ENCODE data around the gene CHAC1. TPM values are rescaled to one million over a fixed set of nuclear protein-coding genes. Genes with fewer than 3 reads are reported as not detected.

The CHAC1 gene
- total and polyA plus RNA-seq, 2 of the 13 experiments (the other 11 are each of a cell fraction or from before 2014, with no cell fraction given): 0.44 TPM; not detected in 1

DNA sequence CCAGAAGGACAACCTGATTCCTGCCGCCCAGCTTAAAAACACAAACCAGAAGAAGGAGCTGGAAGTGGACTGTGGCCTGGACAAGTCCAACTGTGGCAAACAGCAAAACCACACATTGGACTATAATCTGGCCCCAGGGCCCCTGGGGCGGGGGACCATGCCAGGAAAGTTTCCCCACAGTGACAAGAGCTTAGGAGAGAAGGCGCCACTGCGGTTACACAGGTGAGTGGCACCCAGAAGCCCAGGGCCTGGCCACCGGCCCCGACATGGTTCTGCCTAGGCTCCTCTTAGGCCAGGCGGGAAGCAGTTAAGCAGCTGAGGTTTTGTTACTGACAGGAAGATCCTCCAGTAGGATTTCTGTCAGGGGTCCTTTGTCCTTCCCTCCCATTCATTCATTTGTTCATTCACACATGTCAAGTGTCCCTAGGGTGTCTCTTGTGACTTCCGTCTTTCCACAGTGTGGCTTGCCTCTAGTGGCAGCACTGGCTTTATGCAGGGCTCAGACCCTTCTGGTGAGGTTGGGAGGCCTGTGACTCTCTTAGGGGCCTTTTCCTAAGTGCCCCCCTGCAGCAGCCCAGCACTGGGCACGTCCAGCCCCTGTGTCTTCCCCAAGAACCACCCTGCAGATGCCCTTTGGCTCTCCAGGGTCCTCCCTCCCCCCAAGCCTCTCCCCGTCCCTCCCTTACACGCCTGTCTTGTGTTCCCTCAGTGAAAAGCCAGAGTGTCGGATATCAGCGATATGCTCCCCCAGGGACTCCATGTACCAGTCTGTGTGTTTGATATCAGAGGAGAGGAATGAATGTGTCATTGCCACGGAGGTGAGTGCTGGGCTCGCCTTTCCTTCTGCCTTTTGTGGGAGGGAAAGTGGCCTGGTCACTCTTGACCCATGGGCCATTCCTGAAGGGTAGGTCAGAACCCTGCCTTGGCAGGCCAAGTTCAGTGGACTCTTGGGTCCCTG, 16.3 kb upstream of the CHAC1 start (continued):
- TF ChIP-seq, protein P1, sequence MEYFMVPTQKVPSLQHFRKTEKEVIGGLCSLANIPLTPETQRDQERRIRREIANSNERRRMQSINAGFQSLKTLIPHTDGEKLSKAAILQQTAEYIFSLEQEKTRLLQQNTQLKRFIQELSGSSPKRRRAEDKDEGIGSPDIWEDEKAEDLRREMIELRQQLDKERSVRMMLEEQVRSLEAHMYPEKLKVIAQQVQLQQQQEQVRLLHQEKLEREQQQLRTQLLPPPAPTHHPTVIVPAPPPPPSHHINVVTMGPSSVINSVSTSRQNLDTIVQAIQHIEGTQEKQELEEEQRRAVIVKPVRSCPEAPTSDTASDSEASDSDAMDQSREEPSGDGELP (IDR thresholded peaks at IDR 0.05; ENCODE audit: borderline replicate concordance, low read depth): no peak
- no peak for TF ChIP-seq KDM4B (CRISPR knock-in tag; IDR thresholded peaks at IDR 0.05)

DNA sequence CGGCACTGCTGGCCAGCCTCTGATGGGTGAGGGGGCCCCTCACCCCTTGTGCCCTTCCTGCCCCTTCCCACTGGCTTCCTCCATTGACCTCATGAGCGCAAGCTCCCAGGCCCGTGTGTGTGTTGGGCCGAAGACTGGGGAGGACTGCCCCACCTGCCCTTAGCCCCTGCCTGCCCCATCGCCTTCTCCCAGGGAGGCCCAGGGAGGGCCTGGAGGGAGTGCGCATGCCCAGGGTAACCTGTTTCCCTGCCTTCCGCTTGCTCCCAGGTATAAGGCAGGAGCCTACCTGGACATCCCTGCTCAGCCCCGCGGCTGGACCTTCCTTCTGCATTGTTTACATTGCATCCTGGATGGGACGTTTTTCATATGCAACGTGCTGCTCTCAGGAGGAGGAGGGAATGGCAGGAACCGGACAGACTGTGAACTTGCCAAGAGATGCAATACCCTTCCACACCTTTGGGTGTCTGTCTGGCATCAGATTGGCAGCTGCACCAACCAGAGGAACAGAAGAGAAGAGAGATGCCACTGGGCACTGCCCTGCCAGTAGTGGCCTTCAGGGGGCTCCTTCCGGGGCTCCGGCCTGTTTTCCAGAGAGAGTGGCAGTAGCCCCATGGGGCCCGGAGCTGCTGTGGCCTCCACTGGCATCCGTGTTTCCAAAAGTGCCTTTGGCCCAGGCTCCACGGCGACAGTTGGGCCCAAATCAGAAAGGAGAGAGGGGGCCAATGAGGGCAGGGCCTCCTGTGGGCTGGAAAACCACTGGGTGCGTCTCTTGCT, 15.3 kb upstream of the CHAC1 start:
- Histone ChIP-seq H2AFZ (ENCODE audit: low read length) (no peak overlapping the region), H3K36me3 (replicated peaks in 1 of 2; ENCODE audit: control insufficient read depth in 1 of 2, insufficient read depth in 2 of 2, low read length in 2 of 2) (no peaks in the 10 kb centered on the region), H3K9ac (ENCODE audit: insufficient read depth, low read depth, low read length) (no peak overlapping the region), H3K4me1 (ENCODE audit: insufficient read depth, low read length) (peaks cover 79% of the 10 kb centered on the region), H3K4me2 (ENCODE audit: low read depth, low read length) (no peak overlapping the region), H4K20me1 (ENCODE audit: insufficient read depth, low read length) (no peaks in the 10 kb centered on the region), H3K27me3 (ENCODE audit: control insufficient read depth in 1 of 2, insufficient read depth in 2 of 2, low read length in 2 of 2) (peaks cover 0 to 14% of the 10 kb centered on the region in 2 experiments; a peak in 3 of 5 replicates), H3K27ac (ENCODE audit: extremely low read length, insufficient read depth, low read length) (no peak overlapping the region), H3K9me3 (ENCODE audit: low read length) (no peaks in the 10 kb centered on the region), H3K79me2 (ENCODE audit: insufficient read depth, low read length) (no peaks in the 10 kb centered on the region), H3K4me3 (replicated peaks in 1 of 3; ENCODE audit: insufficient read depth in 1 of 3, low read depth in 2 of 3, low read length in 3 of 3) (no peak overlapping the region)
- ATAC-seq (no peak), FAIRE-seq (no peak), DNase-seq (ENCODE audit: low spot score) (no peak)
- ChIA-PET CTCF (ENCODE audit: low intra/inter-chr PET ratio, low total read pairs) (no interaction called here), POLR2A (no interaction called here)
- TF ChIP-seq ZBTB7B (CRISPR knock-in tag; IDR thresholded peaks at IDR 0.05) (no peak), HNRNPL (IDR thresholded peaks at IDR 0.05; ENCODE audit: low read depth, low read length) (peak; percentile 83), REPIN1 (CRISPR knock-in tag; IDR thresholded peaks at IDR 0.05; ENCODE audit: borderline replicate concordance, low read depth) (no peak), ZNF563 (CRISPR knock-in tag; IDR thresholded peaks at IDR 0.05) (0 out of 2 replicates have a peak, but pooled peaks have one; percentile 0), ZBTB8A (CRISPR knock-in tag; IDR thresholded peaks at IDR 0.05; ENCODE audit: borderline replicate concordance, low read depth) (no peak), ATF7-NPFF (CRISPR knock-in tag; IDR thresholded peaks at IDR 0.05; ENCODE audit: low read depth) (no peak), ZFX (CRISPR knock-in tag; IDR thresholded peaks at IDR 0.05; ENCODE audit: low read depth) (no peak), BRD4 (CRISPR knock-in tag; IDR thresholded peaks at IDR 0.05) (no peak), NKX3-1 (CRISPR knock-in tag; IDR thresholded peaks at IDR 0.05) (no peak)
- TF ChIP-seq, protein P2, sequence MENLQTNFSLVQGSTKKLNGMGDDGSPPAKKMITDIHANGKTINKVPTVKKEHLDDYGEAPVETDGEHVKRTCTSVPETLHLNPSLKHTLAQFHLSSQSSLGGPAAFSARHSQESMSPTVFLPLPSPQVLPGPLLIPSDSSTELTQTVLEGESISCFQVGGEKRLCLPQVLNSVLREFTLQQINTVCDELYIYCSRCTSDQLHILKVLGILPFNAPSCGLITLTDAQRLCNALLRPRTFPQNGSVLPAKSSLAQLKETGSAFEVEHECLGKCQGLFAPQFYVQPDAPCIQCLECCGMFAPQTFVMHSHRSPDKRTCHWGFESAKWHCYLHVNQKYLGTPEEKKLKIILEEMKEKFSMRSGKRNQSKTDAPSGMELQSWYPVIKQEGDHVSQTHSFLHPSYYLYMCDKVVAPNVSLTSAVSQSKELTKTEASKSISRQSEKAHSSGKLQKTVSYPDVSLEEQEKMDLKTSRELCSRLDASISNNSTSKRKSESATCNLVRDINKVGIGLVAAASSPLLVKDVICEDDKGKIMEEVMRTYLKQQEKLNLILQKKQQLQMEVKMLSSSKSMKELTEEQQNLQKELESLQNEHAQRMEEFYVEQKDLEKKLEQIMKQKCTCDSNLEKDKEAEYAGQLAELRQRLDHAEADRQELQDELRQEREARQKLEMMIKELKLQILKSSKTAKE (CRISPR knock-in tag; IDR thresholded peaks at IDR 0.05; ENCODE audit: borderline replicate concordance): no peak
- BruUV-seq (replicated peaks): no TSS peak
- in situ Hi-C loops (cut with HindIII; ENCODE audit: extremely low pct_ligation_motif_present, low pct_unique_long_range_greater_than_20kb) (no loop called here), intact Hi-C loops (cut with micrococcal nuclease; ENCODE audit: unreplicated experiment) (no loop called here)
- 59% methylated on average over 9 of the region's 19 CpGs for WGBS (ENCODE audit: low lambda C conversion rate)
